ENCODE measurements around the gene PDE4D.

PDE4D gene

DNA sequence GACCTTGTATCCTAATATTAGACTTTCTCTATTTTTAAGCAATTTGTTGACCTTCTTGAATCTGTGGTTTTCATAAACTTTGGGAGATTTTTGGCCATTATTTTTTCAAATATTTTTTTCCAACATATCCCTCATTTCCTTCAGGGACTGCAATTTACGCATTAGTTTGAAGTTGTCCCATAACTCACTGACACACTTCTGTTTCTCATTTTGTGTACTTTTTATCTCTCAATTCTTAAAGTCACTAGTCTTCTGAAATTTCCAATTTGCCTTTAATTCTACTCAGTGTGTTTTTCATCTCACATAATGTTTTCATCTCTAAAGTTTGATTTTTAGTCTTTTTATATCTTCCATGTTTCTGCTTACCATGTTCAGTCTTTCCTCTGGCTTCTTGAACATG lies 953.9 kb downstream of the PDE4D start:
- Mint-ChIP-seq H3K4me3 (no peak overlapping the region), H3K36me3 (ENCODE audit: insufficient read depth) (no peaks in the 10 kb centered on the region), H3K27me3 (peaks cover 21 to 51% of the 10 kb centered on the region in 2 donors), H3K4me1 (ENCODE audit: low read depth in 2 of 2) (no peaks in the 10 kb centered on the region), H3K27ac (no peak overlapping the region), H3K9me3 (no peaks in the 10 kb centered on the region)
- DNase-seq (no peak), ATAC-seq (replicated peaks) (no peak)

DNA sequence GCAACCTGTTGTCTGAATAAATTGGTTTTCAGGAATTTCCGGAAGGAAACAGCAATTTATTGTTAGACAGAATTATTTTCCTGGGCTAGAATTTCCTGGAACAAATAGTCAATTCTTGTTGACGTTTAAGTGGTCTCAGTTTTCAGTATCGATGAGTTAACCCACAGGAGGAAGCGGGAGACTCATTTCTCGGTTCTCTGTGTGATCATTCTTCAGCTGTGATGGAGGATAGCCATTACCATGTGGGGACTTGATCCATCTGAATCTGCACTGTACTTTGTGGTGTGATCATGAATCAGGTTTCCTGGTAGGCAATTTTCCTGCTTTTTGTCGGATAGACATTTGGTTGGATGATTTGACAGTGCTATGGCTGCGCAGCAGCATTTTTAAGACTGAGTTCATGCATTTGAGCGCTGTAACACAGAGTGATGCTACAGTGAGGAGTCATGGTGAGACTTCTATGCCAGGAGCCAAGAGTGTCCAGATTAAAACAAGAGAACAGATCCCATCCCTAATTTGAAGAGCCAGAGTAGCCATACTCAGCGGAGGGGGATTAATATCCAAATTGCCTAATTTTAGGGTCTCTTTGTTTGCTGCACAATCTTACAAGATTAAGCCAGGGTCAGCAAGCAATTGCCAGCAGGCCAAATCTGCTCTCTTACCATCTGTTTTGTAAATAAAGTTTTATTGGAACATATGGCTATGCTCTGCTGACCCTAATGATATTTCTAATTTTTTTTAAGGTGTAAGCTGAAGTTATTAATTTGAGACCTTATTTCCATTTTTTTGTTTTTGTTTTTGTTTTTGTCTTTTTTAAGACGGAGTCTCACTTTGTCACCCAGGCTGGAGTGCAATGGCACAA lies 954.7 kb downstream of the PDE4D start:
- H3K27me3 Mint-ChIP-seq = peaks cover 25 to 51% of the 10 kb centered on the region in 2 donors
- ATAC-seq (replicated peaks) (no peak), DNase-seq (no peak)
- H3K4me3 Mint-ChIP-seq = no peak overlapping the region
- H3K36me3 Mint-ChIP-seq (ENCODE audit: insufficient read depth) = no peaks in the 10 kb centered on the region
- no peaks in the 10 kb centered on the region for H3K9me3 Mint-ChIP-seq
- H3K4me1 Mint-ChIP-seq (ENCODE audit: low read depth in 2 of 2) = peaks cover 0 to 2% of the 10 kb centered on the region in 2 donors
- H3K27ac Mint-ChIP-seq = no peak overlapping the region

DNA sequence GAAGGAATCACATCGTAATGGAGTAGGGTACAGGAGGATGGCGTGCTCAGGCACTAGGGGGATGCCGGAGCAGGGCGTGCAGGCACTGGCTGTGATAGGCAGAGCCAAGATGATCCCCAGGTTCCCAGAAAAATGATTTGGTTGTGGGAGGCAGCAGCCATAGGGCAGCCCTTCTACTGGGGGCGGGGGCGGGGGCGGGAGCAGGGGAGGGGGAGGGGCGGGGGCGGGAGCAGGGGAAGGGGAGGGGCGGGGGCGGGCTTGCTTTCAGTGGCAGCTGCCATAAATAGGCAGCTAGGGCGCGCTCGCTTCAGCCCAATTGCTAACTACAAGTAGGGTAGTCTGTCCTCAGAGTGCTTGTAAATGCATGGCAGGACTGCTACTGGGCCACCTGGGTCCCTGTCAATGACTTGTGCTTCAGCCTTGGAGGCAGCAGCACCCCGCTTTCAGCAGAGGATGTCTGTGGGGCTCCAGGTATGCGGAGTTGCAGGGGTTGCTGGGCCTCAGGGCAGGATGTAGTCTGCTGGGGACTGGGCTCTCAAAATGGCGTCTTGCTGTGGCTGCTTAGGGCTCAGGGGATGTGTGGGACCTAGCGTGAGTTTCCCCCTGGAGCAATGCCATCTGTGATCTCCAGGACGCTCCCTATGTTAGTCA lies 956.4 kb downstream of the PDE4D start:
- ATAC-seq (replicated peaks) = no peak
- no peaks in the 10 kb centered on the region for H3K9me3 Mint-ChIP-seq

DNA sequence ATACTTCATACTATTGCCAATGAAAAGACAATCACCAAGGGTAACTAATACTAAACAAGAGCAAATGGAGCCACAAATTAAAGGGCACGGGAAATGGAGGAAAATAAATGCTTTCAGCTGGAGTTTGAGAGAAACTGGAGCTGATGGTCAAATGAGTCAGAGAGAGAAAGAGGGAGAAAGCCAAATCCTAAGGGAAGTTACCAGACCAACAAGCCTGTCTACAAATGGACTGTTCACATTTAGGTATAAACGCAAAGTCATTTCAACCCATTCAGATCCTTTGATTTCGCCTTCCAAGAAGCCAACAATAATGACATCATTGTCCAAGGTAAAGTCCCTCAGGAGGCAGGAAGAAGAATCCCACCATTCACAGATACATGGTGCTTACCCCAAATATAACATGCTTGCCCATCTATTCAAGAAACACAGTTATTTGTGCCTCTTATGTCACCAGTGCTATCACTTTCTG lies 958.9 kb downstream of the PDE4D start:
- no peaks in the 10 kb centered on the region for H3K9me3 Mint-ChIP-seq
- H3K4me3 Mint-ChIP-seq = no peak overlapping the region
- peaks cover 44% of the 10 kb centered on the region in 2 donors for H3K27me3 Mint-ChIP-seq
- DNase-seq (no peak), ATAC-seq (replicated peaks) (no peak)
- H3K36me3 Mint-ChIP-seq (ENCODE audit: insufficient read depth) = no peaks in the 10 kb centered on the region
- H3K4me1 Mint-ChIP-seq (ENCODE audit: low read depth in 2 of 2) = peaks cover 0 to 2% of the 10 kb centered on the region in 2 donors
- H3K27ac Mint-ChIP-seq = no peak overlapping the region

More for the DNA sequence above, 956.4 kb downstream of the PDE4D start:
- peaks cover 0 to 2% of the 10 kb centered on the region in 2 donors for H3K4me1 Mint-ChIP-seq (ENCODE audit: low read depth in 2 of 2)
- no peak overlapping the region for H3K4me3 Mint-ChIP-seq
- no peaks in the 10 kb centered on the region for H3K36me3 Mint-ChIP-seq (ENCODE audit: insufficient read depth)
- H3K27me3 Mint-ChIP-seq = peaks cover 31 to 48% of the 10 kb centered on the region in 2 donors
- DNase-seq = no peak
- H3K27ac Mint-ChIP-seq = no peak overlapping the region

DNA sequence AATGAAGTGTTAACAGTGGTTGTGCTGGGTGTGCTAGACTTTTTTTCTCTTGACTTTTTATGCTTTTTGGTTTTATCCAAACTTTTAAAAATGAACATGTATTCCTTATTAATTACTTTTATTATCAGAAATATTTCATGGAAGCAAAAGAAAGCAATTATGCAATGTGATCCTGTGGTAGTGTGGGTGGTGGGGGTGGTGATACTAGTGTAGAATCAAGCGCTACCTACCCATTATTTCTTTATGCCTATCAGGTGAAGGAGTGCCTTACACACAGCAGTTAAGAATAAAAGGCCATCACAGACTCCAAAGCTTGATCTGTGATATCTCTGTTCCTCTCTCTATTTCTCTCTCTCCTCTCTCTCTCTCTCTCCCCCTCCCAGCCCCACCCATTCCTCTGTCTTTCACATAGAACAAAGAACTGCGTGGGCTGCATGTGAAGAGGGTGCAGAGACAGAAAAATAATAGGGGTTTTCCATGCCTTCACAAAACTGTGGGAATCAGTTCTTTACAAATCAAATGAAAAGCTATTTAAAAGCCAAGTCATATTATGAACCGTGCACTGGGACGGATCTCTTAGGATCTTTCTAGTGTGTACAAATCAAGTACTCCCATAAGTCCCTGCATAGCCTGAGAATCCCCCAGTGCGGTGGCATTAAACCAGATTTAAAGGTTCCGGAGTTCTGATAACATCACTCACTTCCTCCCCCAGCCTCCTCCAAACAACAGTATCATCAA lies 959.5 kb downstream of the PDE4D start:
- H3K4me3 Mint-ChIP-seq = no peak overlapping the region
- H3K27ac Mint-ChIP-seq = no peak overlapping the region
- DNase-seq = no peak
- peaks cover 0 to 2% of the 10 kb centered on the region in 2 donors for H3K4me1 Mint-ChIP-seq (ENCODE audit: low read depth in 2 of 2)
- peaks cover 41 to 48% of the 10 kb centered on the region in 2 donors for H3K27me3 Mint-ChIP-seq
- H3K9me3 Mint-ChIP-seq = no peaks in the 10 kb centered on the region
- H3K36me3 Mint-ChIP-seq (ENCODE audit: insufficient read depth) = no peaks in the 10 kb centered on the region
- ATAC-seq (replicated peaks) = peak; percentile 69

DNA sequence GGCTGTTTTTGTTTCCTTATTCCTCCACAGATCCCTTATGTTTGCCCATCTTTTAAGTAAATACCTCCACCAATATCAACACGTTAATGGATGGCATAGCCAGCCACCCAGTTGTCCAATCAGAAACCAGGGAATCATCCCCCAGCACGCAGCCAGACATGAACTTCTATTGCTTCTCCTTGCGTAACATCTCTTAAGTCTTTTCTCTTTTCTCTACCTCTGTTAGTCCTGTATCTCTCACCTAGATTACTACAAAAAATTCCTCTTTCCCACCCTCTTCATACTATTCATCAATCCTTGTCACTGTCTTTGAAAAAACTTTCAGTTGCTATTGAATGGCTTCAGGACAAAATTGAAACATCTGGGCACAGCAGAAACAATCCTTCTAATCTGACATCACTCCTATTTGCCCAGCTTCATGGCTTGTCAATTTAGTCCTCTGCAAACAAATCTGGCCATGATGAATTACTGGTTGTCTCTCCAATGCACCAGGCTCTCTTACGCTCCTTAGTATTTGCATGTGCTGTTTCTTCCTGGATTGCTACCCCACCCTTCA lies 961.4 kb downstream of the PDE4D start:
- Mint-ChIP-seq H3K9me3 (no peaks in the 10 kb centered on the region), H3K27ac (no peak overlapping the region), H3K4me3 (no peak overlapping the region), H3K27me3 (peaks cover 29 to 43% of the 10 kb centered on the region in 2 donors), H3K36me3 (ENCODE audit: insufficient read depth) (no peaks in the 10 kb centered on the region), H3K4me1 (ENCODE audit: low read depth in 2 of 2) (peaks cover 0 to 2% of the 10 kb centered on the region in 2 donors)
- ATAC-seq (replicated peaks) = no peak
- no peak for DNase-seq

DNA sequence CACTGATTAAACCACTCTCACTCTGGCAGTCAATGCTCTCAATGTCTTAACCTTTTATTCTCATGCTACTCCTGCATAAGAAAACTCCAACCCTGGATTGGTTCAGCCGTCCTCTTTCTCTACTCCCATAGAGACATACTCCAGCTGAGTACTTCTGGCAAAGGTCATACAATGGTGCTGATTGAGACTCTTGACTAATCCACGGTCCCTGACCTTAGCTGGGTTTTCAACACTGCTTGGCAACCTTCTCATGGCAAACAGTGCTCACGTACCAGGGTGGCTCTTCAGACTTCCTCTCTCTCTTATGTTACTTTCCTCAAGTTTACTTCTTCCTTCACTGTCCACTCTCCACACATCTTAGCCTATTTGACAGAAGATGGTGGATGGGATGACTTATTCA lies 963.0 kb downstream of the PDE4D start:
- Mint-ChIP-seq H3K27ac (no peak overlapping the region), H3K9me3 (no peaks in the 10 kb centered on the region), H3K4me1 (ENCODE audit: low read depth in 2 of 2) (peaks cover 5 to 7% of the 10 kb centered on the region in 2 donors), H3K36me3 (ENCODE audit: insufficient read depth) (no peaks in the 10 kb centered on the region), H3K27me3 (peaks cover 20 to 51% of the 10 kb centered on the region in 2 donors), H3K4me3 (no peak overlapping the region)
- DNase-seq (no peak), ATAC-seq (replicated peaks) (no peak)

DNA sequence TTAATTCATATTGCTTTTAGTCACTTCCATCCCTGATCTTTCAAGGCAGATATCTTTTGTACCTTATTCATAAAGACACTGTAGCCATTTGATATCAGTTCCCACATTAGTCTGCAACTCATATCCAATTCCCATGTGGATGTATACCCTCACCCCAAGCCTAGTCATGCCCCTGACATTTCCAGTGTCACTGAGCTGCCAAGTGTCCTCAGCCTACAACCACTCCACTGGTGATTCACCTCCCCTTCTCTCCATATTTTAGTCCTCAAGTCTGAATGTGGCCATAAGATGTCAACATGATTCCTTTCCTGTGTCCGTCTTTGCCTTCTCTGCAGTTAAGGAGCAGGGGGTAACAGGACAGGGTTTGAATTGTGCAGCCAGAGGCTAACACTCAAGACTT lies 963.8 kb downstream of the PDE4D start:
- H3K36me3 Mint-ChIP-seq (ENCODE audit: insufficient read depth) = no peaks in the 10 kb centered on the region
- H3K4me1 Mint-ChIP-seq (ENCODE audit: low read depth in 2 of 2) = peaks cover 5 to 7% of the 10 kb centered on the region in 2 donors
- no peak overlapping the region for H3K4me3 Mint-ChIP-seq
- H3K9me3 Mint-ChIP-seq = no peaks in the 10 kb centered on the region
- DNase-seq (no peak), ATAC-seq (replicated peaks) (no peak)
- peaks cover 20 to 44% of the 10 kb centered on the region in 2 donors for H3K27me3 Mint-ChIP-seq
- no peak overlapping the region for H3K27ac Mint-ChIP-seq

DNA sequence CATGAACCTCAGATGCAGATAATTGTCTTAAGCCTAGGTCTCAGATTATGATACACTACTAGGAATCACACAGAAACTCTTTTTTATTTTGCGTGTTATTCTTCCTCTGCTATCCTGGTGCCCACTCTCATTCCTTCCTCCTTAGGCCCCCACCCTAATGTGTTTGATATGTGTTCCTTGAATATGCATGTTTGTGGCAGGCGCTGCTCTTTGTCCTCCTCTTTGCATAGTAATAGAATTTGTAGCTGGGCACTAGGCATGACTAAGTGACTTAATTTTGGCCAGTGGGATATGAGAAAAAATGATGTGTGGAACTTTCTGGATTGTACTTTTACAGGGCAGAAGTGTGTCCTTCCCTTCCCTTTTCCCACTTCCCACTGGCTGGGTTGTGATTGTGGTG lies 965.6 kb downstream of the PDE4D start:
- Mint-ChIP-seq H3K4me3 (no peak overlapping the region), H3K4me1 (ENCODE audit: low read depth in 2 of 2) (peaks cover 3 to 7% of the 10 kb centered on the region in 2 donors), H3K27me3 (peaks cover 20 to 39% of the 10 kb centered on the region in 2 donors), H3K27ac (no peak overlapping the region), H3K9me3 (no peaks in the 10 kb centered on the region), H3K36me3 (ENCODE audit: insufficient read depth) (no peaks in the 10 kb centered on the region)
- no peak for ATAC-seq (replicated peaks)
- no peak for DNase-seq

DNA sequence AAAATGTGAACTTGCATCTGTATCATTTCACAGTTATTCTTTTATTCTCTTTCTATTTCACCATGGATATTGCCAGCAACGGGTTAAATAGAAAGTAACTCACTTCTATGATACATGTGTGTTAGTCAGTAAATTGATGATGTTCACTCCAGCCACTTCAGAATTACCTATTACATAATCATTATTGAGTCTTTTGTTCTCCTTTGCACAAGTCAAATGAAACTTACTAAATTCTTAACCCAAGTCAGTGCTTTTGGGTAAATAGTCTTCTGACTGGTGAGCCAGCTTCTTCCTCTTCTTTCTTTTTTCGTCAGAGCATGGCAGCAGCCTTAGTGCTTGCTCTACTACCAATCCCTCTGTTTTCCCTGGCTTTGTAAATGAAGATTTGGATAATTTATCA lies 966.3 kb downstream of the PDE4D start:
- Mint-ChIP-seq H3K27ac (no peak overlapping the region), H3K4me3 (no peak overlapping the region)
- DNase-seq = no peak

DNA sequence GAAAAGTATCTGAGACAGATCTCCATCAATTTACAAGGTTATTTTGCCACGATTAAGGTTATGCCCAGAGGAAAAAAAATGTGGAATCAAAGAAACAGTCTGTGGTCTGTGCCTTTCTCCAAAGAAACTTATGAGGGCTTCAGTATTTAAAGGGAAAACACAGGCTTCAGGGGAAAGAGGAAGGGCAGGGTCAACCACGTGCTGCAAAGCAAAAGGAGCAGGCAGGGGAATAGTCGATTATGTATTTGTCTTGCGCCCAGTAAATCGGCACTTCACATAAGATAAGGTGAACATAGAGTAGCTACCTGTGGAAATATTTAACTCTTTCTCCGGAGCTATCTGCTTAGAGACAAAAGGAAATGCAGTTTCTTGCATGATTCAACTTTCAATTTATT lies 967.0 kb downstream of the PDE4D start:
- no peak for DNase-seq
- no peaks in the 10 kb centered on the region for H3K9me3 Mint-ChIP-seq
- ATAC-seq (replicated peaks) = no peak
- peaks cover 9 to 27% of the 10 kb centered on the region in 2 donors for H3K27me3 Mint-ChIP-seq
- no peaks in the 10 kb centered on the region for H3K36me3 Mint-ChIP-seq (ENCODE audit: insufficient read depth)
- no peak overlapping the region for H3K4me3 Mint-ChIP-seq
- no peak overlapping the region for H3K27ac Mint-ChIP-seq
- H3K4me1 Mint-ChIP-seq (ENCODE audit: low read depth in 2 of 2) = peaks cover 3 to 7% of the 10 kb centered on the region in 2 donors

More for the DNA sequence above, 966.3 kb downstream of the PDE4D start:
- ATAC-seq (replicated peaks) = no peak
- Mint-ChIP-seq H3K4me1 (ENCODE audit: low read depth in 2 of 2) (peaks cover 3 to 7% of the 10 kb centered on the region in 2 donors), H3K36me3 (ENCODE audit: insufficient read depth) (no peaks in the 10 kb centered on the region), H3K9me3 (no peaks in the 10 kb centered on the region), H3K27me3 (peaks cover 15 to 34% of the 10 kb centered on the region in 2 donors)

DNA sequence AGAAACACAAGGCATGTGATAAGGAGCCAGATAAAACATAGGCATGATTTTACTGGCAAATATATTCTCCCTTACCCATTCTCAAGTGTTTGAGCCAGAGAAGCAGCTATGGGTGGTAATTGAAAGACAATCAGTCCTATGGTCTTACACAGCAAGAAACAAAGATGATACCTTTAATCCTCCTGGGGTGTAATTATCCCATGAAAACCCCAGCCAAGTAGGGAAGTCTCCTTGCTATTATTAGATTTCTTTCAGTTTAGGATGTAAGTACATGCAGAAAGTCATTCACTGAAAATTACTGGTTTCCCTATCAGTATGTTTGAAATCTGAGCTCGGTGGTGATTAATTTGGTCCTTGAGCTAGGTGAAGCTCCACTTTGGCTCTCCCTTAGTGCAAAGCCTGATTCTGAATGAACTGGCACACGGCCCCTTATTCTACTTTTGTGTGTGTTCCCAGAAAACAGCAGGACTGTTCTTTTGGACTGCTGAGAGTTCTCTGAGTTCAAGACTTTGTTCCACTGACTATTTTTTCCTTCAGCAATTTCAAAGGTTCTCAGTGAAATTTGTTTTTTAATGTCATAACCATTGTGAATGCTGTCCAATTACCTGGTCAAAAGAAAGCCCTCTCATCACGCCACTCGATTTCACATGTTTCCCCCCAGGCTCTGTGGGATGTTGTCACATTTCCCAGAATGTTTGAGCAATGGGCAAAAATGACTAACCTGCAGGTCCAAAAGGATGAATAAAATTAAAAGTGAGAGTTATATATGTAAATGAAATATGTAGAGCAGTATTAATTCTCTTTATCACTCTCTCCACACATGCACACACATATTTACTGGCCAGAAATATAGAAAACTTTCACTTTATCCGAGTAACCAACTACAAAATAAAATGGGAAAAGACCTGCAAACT lies 967.6 kb downstream of the PDE4D start:
- no peak overlapping the region for H3K27ac Mint-ChIP-seq
- ATAC-seq (replicated peaks) = no peak
- peaks cover 3 to 7% of the 10 kb centered on the region in 2 donors for H3K4me1 Mint-ChIP-seq (ENCODE audit: low read depth in 2 of 2)
- H3K4me3 Mint-ChIP-seq = no peak overlapping the region
- H3K27me3 Mint-ChIP-seq = peaks cover 6 to 25% of the 10 kb centered on the region in 2 donors
- DNase-seq = no peak
- no peaks in the 10 kb centered on the region for H3K9me3 Mint-ChIP-seq
- H3K36me3 Mint-ChIP-seq (ENCODE audit: insufficient read depth) = no peaks in the 10 kb centered on the region

Measured in effector memory CD8-positive, alpha-beta T cell (primary cell).